HFFc6 (cell line): ENCODE results near the gene IFITM1. TPM values are rescaled to one million over a fixed set of nuclear protein-coding genes. Genes with fewer than 3 reads are reported as not detected.

Experiments
- DNase-seq: peaks from one replicate; pipeline ENCODE4 v3.0.0-alpha.2; 2018
- H3K27ac Mint-ChIP-seq: 2 replicates; pipeline ENCODE4 v1.8.0; 2020; ENCODE audit warnings: mild to moderate bottlenecking, mixed read lengths
- H3K27me3 Mint-ChIP-seq: 2 replicates; pipeline ENCODE4 v1.8.0; 2021; ENCODE audit warnings: mild to moderate bottlenecking, moderate library complexity, mixed read lengths; ENCODE audit not compliant: insufficient read depth
- H3K36me3 Mint-ChIP-seq: 2 replicates; pipeline ENCODE4 v1.8.0; 2021; ENCODE audit warnings: low read depth, mixed read lengths
- H3K4me1 Mint-ChIP-seq: 2 replicates; pipeline ENCODE4 v1.8.0; 2020; ENCODE audit warnings: low read depth, mixed read lengths
- H3K4me3 Mint-ChIP-seq: 2 replicates; pipeline ENCODE4 v1.8.0; 2020; ENCODE audit warnings: mild to moderate bottlenecking, moderate library complexity, mixed read lengths
- H3K9me3 Mint-ChIP-seq: 2 replicates; pipeline ENCODE4 v1.8.0; 2020; ENCODE audit warnings: mild to moderate bottlenecking, mixed read lengths
- total RNA-seq, 6 experiments: library from RNA; stranded (reverse); fragmentation: NEBNext Ultra II Directional; extraction: Animal tissue kit (Norgen Biotek cat#: 25700); gene quantifications; 2 replicates in 1 of 6; 3 replicates in 5 of 6; pipeline ENCODE4 v1.2.3, GENCODE V29; 2021
- TF ChIP-seq, protein P1 (sequence below): fragments of 200-600 bp; sonication (generic); IDR thresholded peaks from 2 replicates; pipeline ENCODE4 v1.5.0; 2021; ENCODE audit warnings: antibody characterized with exemption, mild to moderate bottlenecking

The IFITM1 gene
- total RNA-seq, 6 experiments from 2014 or later: 23.5 to 36.1 (median 30.0) TPM

DNA sequence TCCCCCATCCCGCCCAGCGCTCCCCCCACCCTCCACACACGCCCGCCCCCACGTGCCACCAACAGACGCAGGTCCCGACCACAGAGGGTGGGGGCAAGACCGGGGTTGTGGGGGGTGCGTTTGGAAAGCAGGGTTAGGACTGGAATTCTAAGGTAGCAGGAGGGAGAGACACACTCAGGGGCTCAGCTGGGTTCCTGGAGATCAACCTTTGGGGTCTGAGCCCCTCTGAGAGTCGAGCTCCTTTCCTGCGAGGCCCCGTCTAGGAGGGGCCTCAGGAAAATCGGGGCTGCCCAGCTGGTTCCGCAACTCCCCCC lies 24.5 kb upstream of the IFITM1 start:
- TF ChIP-seq, protein P1, sequence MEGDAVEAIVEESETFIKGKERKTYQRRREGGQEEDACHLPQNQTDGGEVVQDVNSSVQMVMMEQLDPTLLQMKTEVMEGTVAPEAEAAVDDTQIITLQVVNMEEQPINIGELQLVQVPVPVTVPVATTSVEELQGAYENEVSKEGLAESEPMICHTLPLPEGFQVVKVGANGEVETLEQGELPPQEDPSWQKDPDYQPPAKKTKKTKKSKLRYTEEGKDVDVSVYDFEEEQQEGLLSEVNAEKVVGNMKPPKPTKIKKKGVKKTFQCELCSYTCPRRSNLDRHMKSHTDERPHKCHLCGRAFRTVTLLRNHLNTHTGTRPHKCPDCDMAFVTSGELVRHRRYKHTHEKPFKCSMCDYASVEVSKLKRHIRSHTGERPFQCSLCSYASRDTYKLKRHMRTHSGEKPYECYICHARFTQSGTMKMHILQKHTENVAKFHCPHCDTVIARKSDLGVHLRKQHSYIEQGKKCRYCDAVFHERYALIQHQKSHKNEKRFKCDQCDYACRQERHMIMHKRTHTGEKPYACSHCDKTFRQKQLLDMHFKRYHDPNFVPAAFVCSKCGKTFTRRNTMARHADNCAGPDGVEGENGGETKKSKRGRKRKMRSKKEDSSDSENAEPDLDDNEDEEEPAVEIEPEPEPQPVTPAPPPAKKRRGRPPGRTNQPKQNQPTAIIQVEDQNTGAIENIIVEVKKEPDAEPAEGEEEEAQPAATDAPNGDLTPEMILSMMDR: no peak
- H3K27ac Mint-ChIP-seq: no peak overlapping the region

DNA sequence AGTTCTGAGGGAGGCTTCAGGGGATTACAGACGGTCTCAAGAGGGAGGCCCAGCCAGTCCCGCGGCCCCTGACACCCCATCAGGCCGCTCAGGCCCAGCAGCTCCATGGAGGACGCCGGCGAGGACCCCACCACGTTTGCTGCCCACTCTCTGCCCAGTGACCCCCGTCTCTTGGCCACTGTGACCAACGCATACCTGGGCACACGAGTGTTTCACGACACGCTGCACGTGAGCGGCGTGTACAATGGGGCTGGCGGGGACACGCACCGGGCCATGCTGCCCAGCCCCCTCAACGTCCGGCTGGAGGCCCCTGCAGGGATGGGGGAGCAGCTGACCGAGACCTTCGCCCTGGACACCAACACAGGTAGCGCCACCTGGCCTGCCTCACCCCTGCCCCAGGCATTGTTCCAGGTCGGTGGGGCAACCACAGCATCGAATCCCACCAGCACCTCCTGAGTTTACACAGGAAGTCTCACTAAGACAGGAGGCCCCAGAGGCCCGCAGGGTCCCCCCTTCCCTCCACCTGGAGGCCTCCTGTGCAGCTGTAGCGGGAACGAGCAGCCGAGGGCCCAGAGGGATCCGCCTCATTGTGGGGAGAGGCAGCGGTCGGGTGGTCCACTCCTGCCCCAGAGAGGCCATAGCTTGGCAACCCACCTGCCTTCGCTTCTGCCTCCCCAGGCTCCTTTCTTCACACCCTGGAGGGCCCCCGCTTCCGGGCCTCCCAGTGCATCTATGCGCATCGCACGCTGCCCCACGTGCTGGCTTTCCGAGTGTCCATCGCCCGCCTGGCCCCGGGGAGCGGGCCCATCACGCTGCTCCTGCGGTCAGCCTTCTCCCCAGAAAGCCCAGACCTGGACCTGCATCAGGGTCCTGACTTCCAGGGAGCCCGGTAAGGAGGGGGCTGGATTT lies 23.9 kb upstream of the IFITM1 start:
- Mint-ChIP-seq H3K27ac (no peak overlapping the region), H3K36me3 (no peaks in the 10 kb centered on the region)

More for the DNA sequence above, 24.5 kb upstream of the IFITM1 start:
- Mint-ChIP-seq H3K4me3 (peak overlapping the region; percentile 47; the same call in 1 of the 2 replicates), H3K4me1 (no peaks in the 10 kb centered on the region), H3K36me3 (no peaks in the 10 kb centered on the region), H3K9me3 (no peaks in the 10 kb centered on the region), H3K27me3 (peaks cover 4% of the 10 kb centered on the region; the same call in 1 of the 2 replicates)
- DNase-seq: no peak

DNA sequence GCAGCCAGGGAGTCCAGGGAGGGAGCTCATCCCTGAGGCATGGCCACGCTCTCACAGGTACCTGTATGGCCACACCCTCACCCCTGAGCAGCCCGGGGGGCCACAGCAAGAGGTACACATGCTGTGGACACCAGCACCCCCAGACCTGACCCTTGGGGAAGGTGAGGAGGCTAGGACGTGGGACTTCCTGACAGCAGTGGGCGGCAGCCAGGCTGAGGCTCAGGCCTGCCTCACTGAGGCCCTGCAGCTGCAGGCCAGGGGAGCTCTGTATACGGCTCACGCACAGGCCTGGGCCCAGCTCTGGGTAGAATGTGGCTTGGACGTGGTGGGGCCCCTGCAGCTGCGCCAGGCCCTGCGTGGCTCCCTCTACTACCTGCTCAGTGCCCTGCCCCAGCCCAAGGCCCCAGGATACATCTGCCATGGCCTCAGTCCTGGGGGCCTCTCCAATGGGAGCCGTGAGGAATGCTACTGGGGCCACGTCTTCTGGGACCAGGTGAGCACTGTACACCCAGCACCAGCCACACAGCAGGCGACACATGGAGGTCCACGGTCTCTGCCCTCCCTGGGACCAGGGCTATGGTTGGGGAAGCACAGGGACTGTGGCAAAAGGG lies 23.1 kb upstream of the IFITM1 start:
- Mint-ChIP-seq H3K36me3 (no peaks in the 10 kb centered on the region), H3K27me3 (peaks cover 4% of the 10 kb centered on the region; the same call in 1 of the 2 replicates), H3K9me3 (no peaks in the 10 kb centered on the region), H3K27ac (no peak overlapping the region), H3K4me3 (no peak overlapping the region), H3K4me1 (no peaks in the 10 kb centered on the region)
- DNase-seq: no peak
- TF ChIP-seq, protein P1: no peak

More for the DNA sequence above, 23.9 kb upstream of the IFITM1 start:
- no peak for DNase-seq
- TF ChIP-seq, protein P1: no peak
- no peaks in the 10 kb centered on the region for H3K9me3 Mint-ChIP-seq
- H3K4me1 Mint-ChIP-seq: no peaks in the 10 kb centered on the region
- peaks cover 4% of the 10 kb centered on the region; the same call in 1 of the 2 replicates for H3K27me3 Mint-ChIP-seq
- no peak overlapping the region for H3K4me3 Mint-ChIP-seq

DNA sequence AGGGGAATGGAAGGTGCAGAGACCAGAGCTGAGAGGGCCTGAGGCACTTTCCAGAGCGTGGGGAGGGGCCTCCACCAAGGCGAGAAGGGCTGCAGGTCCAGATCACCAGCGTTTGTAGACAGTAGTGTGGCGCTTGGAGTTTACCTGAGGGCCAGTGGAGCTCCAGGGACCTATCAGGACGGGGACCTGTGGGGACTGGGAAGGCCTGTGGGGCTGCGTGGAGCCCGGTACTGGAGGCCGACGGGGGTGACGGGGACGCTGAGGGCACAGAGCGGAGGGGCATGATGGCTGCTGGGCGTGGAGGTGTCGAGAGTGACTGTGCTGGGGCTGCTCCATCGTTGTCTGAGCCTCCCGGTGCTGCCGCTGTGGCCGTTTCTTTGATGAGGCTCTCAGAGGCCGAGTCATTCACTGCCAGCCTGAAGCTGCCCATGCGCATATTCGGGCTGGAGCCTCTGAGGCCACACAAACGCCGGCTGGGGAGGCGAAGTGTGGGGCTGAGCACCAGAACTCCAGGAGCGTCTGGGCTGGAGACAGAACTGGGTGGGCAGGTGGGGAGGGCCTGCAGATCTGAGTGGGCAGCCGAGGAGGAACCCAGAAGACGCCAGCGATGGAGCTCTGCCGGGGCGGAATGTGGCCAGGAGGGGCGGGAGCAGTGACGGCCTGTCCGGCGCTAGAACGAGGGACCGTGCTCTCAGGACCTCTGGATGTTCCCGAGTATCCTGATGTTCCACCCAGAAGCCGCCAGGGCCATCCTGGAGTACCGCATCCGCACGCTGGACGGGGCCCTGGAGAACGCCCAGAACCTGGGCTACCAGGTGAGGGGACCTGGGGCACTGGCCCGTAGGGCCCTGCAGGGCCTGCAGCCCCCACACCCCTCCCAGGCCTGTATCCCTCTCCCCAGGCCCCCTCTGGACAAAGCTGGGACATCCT lies 22.3 kb upstream of the IFITM1 start:
- Mint-ChIP-seq H3K36me3 (no peaks in the 10 kb centered on the region), H3K4me1 (no peaks in the 10 kb centered on the region), H3K4me3 (no peak overlapping the region), H3K9me3 (no peaks in the 10 kb centered on the region), H3K27ac (no peak overlapping the region), H3K27me3 (peaks cover 3% of the 10 kb centered on the region; the same call in 1 of the 2 replicates)
- TF ChIP-seq, protein P1: no peak
- DNase-seq: no peak
